GM21528 (cell line): ENCODE measurements around the gene SLC47A2.
"Not testable (repeated sequence)": the region's sequence is repeated elsewhere in the genome, so short reads cannot be mapped to it uniquely, and the experiment has no call there.

ENCODE experiments used
- ATAC-seq: cut with Tn5 transposase; IDR thresholded peaks from one replicate; pipeline ENCODE4 v1.9.1; 2021; ENCODE audit warnings: mild to moderate bottlenecking, moderate library complexity; ENCODE audit not compliant: unreplicated experiment, low FRiP score

The SLC47A2 gene, protein sequence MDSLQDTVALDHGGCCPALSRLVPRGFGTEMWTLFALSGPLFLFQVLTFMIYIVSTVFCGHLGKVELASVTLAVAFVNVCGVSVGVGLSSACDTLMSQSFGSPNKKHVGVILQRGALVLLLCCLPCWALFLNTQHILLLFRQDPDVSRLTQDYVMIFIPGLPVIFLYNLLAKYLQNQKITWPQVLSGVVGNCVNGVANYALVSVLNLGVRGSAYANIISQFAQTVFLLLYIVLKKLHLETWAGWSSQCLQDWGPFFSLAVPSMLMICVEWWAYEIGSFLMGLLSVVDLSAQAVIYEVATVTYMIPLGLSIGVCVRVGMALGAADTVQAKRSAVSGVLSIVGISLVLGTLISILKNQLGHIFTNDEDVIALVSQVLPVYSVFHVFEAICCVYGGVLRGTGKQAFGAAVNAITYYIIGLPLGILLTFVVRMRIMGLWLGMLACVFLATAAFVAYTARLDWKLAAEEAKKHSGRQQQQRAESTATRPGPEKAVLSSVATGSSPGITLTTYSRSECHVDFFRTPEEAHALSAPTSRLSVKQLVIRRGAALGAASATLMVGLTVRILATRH

DNA sequence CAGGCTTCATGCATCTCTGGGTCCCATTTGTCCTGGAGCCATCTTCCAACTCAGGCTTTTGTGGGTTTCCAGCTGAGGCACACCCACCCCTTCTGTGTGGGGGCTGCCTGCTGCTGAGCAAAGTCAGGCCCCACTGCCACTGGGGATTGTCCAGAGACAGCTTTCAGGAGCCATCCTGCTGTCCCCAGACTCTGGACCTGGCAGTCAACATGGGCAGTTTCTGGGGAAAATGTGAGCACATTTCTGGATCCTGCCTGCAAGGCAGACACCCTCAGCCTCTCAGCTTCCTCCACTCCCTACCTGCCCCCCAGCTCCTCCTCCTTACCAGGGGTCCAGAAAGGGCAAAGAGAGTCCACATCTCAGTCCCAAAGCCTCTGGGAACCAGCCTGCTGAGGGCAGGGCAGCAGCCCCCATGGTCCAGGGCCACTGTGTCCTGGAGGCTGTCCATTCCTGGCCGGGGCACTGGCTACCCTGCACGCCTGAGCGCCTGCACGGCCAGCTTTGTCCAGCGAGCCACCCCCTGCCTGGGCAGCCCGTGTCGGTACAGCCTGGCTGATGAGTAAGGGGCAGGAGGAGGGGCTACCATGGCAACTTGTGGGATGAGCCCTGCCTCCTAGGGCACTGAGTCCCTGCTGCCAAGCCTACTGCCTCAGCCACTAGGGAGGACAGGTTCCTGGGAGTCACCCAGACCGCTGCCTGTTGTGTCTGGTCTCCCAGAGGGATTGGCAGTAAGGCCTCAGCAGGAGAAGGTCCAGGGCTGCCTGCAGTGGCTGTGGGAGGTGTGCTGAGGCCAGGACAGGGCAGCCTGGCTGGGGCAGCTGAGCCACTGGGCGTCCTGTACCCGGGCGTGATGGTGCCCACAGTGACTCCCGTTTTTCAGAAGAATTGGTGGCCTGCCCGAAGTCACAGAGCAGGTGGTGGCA is at the start of gene SLC47A2:
SLC47A2 (minus strand) TSS at position 477 of the 923 bp plus-strand sequence; CDS start at position 448, 29 bp downstream.
- ATAC-seq: no peak

DNA sequence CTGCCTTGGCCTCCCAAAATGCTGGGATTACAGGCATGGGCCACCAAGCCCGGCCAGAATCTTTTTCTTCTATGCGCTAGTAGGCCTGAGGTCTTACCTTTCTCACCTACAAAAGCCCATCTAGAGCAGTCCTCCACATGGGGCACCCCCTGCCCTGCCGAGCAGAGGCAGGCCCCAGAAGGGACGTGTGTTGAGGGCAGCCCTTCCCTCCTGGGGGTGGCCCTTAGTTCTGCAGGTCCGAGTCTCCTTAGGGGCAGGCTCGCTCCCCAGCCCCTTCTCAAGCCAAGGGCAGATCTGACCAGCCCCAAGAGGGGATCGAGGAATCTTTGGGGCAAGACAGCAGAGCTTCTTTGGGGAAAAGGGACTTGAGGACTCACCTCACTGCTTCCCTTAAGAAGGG is 49.6 kb upstream of the SLC47A2 start:
- no peak for ATAC-seq

DNA sequence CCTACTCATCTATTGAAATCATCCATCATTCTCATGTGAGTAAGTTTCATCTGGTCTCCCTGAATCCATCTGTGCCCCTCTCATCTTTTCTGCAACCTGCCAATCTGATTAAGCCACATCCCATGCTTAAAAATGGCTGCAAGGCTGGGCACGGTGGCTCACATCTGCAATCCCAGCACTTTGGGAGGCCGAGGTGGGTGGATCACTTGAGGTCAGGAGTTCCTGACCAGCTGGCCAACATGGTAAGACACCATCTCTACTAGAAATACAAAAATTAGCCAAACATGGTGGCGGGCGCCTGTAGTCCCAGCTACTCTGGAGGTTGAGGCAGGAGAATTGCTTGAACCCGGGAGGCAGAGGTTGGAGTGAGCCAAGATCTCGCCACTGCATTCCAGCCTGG is 47.6 kb upstream of the SLC47A2 start:
- ATAC-seq: not testable (repeated sequence)

DNA sequence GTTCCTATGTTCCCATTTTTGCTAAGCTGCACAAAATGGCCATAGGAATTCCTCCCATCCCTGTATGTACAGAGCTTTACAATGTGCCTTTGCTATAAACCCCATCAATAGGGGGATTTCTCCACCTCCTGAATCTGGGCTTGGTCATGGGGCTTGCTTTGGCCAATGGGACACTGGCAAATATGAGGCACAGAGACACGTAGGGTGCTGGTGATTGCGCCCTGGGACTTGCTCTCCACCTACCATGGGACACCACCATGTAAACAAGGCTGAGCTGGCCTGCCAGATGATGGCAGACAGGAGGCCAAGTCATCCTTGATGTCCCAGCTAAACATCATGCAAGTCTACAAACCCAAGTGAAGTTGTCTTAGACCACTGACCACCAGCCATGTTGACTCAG is 47.0 kb upstream of the SLC47A2 start:
- no peak for ATAC-seq

DNA sequence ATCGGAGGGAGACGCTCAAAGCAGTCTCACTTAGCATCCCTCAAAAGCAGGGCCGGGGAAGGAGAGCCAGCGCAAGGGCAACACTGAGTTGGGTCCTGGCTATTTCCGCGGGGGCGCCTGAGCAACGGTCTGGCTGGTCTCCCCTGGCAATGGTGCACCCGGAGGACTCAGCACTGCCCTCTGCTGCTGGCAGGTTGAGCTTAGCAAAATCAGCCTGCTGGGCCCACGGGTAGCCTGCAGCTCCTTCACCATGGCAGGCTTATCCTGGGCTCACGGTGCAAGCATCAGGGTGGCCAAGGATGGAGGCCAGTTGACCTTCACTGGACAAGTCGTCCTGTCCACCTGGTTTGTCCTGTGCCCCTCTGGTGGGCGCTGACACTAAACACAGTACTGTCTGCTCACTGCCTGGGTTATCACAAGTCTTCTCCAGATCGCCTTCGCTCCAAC is 46.2 kb upstream of the SLC47A2 start:
- no peak for ATAC-seq

DNA sequence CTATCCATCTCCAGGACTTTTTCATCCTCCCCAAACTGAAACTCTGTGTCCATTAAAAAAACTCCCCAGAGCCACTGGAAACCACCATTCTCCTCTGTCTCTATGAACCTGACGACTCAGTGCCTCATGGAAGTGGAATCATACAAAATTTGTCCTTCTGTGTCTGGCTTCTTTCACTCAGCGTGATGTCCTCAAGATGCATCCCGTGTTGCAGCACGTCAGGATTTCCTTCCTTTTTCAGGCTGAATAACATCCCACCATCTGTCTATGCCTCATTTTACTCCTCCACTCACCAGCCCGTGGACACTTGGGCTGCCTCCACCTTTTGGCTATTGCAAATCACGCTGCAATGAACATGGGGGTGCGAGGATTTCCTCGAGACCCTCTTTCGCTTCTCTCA is 44.4 kb upstream of the SLC47A2 start:
- no peak for ATAC-seq

DNA sequence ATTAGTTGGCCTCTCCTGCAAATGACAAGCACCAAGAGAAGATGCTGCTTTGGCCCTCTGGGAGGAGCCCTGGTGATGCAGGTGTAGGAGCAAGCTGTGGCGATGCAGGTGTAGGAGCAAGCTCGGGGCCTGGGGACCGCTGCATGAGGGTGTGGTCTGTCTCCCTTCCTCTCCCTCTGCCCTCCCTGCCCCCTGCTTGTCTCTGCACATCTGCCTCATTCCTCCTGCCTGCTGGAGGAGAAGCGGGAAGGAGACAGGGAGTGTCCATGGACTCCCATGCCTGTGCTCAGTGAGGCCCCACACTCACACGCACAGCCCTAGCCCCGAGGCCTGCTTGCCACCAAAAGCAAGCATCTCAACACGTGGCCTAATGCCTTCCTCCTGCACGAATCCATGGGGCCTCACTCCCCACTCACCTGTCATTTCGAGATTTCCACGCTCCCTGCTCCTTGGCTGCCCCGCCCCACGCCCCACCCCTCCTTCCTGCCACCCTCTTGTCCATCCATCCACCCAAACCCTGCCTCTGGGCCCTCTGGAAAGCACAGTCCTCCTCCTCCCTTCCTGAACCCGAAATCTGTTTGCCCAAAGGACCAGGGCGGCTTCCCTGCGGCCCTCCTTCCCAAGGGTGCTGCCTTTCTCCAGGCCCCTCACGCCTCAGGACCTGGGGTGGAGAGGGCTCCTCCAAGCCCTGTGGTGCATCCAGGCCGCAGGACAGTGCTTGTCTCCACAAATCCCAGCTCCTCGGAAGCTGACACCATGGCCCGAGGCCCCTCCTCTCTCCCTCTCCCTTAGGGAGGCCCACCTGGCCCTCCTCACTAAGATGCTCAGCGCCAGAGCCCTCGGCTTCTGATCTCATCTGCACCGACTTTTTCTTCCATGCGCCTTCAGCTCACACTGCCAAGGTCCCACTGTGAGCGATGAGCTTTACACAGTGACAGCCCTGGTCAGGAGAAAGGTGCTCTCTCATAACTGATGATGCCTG is 43.5 kb upstream of the SLC47A2 start:
- no peak for ATAC-seq

DNA sequence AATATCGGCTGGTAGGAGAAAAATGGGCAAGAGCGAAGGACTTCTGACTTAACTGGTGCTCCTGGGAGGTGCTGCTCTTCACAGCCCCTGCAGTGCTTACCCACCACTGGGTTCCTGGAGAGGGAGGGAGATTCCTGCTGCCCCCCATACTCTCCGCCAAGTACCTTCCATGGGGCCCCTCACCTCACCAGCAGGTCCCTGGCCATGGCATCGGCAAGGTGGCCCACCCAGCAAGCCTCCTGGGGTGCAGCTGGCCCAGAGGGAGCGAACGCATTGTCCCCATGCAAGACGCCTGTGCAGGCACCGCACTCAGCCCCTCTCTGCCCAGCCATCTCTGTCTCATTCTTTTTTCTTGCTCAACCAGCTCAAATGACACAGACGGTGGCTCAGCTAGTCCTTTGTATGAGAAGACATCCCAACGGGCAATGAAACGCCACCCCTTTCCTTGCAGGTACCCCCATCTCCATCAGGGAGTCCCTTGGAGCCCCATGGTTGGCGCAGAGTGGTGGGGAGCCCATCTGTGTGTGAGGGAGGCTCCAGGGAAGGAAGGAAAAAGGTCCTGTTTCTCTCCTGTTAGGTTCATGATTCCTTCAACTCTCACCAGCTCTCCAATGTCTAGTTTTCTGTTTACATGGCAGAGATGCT is 41.3 kb upstream of the SLC47A2 start:
- ATAC-seq: no peak

DNA sequence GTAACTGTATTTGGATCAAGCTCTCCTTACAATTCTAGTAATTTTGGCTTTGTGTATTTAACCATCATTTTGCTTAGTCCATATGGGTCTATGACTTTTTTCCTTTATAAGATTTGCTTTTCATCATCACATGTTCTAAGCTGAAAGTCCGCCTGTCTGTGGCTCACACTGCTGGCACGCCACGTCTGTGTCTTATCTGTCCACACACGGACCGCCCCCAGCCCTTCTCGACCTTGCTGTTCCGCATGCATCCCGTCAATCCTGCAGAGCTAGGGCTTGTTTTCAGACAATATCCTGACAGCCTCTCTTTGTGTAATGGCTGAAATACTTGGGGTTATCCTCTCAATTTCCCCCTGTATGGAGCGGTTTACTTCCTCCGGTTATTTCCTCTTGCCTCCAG is 40.2 kb upstream of the SLC47A2 start:
- ATAC-seq: no peak

DNA sequence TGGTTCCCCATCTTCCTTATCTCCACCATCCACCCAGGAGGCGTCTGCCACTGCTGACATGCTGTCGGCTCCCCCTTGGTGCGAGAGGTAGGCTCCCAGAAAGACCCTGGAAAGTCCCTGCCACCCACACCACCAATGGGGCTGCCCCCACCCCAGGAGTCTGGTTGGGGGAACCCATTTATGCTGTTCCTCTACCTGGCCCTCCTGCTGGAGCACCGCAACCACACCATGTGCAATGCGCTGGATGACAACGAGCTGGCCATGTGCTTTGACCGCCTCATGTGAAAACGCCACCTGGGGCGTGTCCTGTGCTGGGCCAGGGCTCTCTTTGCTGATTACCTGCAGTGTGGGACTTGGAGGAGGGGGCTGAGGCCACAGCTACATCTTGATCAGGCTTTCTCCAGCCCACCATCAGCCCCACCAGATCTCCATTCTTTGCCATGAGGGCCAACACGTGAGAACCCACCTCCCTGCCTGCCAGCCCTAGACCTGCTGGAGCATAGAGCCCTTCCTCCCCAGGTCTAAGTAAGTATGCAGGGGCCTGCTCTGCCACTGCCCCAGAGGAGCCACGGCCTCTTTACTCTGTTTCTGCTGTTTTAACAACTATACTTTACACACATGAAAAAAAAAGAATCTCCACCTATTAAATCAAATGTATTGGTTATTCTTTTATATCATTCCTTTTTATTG is 39.6 kb upstream of the SLC47A2 start:
- ATAC-seq: no peak

DNA sequence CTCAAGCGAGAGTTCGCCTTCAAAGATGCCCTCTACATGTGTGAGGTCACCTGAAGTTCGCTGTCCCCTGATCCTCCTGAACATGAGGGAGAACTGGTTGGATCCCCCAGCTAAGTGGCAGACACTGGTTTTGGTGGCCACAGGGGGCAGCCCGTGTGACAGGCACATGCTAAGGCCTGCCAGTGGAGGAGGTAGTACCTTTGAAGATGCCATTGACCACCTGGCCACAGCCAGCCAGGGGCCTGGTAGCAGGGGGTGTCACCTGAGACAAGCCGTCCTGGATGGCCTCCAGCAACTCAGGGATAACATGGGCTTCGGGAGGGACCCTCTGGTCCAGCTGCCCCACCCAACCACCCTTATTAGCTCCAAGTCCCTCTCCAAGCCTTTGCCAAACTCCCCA is 39.0 kb upstream of the SLC47A2 start:
- no peak for ATAC-seq

DNA sequence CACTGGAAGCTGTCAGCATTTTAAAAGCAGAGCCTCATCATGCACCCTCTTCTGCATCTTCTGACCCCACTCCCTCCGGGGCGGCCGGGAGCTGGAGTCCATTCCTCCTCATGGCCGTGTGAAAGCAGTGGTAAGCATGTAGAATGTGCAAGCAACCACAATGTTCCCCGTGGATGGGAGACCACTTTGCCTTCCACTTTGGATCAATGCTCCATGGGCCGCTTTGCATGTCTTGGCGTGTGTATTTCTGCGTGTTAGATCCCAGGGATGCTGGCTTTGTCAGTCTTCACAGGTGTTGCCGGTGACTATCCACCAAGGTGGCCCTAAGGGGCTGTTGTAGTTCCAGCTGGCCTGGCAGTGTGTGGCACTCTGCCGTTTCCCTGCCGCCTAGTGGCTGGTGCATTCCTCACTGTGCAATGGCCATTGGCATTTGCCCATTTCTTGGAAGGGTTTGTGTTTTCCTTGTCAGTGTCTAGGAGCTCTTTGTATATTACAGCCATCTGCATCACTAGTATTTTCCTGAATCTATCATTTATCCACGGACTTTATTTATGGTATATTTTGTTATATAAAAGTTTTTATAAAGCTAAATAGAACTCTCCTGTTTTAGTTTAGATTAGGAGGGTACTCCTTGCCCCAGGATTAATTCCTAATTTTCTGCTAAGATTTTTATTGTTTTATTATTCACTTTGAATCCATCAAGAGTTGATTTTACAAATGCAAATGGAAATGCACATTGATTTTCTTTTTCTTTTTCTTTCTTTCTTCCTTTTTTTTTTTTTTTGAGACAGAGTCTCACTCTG is 37.5 kb upstream of the SLC47A2 start:
- no peak for ATAC-seq

DNA sequence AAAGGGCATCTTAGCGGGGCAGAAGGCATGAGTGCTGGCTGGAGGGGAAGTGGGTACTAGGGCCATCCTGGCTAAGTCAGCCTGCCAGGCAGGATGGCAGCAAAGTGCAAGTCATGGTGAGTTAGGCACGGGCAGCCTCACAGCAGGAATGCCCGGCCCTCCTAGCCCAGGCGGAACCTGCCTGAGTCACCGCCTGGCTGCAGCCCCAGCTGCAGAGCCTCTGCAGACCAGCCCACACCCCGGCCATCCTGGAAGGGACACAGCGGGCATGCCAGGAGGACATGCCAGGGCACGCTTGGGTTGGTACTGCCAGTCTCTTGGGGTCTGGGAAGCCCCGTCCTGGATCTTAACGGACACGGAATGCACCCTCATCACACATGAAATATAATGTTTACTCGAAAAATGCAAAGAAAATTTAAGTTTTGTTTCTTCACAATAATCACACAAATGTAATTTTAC is 36.7 kb upstream of the SLC47A2 start:
- ATAC-seq: no peak

DNA sequence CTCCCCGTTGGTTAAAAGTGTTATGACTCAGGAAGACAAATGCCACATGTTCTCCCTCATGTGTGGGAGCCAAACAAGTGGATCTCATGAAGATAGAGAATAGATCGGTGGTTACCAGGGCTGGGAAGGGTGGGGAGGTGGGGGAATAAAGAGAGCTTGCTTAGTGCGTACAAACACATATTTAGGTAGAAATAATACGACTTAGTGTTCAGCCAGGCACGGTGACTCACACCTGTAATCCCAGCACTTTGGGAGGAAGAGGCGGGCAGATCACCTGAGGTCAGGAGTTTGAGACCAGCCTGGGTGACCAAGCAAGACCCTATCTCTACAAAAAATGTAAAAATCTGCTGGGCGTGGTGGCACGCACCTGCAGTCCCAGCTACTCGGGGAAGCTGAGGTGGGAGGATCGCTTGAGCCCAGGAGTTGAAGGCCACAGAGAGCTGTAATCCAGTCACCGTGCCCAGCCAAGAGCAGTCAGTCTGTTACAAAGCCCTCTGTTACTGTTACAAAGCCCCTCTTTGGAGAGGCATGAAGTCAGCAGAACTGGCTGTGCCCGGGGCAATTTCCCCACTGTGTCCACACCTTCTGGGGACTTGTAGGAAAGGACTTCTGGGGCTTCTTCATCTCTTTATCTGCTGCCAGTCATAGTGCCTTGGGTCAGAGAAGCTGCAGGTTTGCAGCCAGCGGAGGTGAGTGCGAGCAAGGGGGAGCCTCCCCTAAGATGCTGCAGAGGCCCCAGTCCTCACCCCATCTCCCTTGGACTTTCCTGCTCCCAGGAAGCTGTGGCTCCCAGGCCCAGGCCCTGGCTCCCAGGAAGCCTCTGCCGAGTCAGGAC is 36.0 kb upstream of the SLC47A2 start:
- no peak for ATAC-seq

DNA sequence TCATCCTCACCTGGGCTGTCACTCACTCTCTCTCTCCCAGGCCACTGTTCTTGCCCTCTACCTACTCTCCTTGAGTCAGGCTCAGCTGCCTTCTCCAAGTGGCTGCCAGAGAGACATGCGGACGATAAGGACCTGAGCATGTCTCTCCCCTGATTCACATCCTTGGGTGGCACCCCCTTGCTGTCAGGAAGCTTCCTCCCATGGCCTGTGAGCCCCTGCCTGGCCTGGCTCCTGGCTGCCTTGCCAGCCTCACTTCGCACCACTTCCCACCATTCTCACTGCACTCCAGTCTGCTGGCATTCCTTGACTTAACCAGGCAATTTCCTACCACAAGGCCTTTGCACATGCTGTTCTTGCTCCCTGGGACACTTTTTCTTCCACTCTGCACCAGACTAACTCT is 34.5 kb upstream of the SLC47A2 start:
- ATAC-seq: no peak

DNA sequence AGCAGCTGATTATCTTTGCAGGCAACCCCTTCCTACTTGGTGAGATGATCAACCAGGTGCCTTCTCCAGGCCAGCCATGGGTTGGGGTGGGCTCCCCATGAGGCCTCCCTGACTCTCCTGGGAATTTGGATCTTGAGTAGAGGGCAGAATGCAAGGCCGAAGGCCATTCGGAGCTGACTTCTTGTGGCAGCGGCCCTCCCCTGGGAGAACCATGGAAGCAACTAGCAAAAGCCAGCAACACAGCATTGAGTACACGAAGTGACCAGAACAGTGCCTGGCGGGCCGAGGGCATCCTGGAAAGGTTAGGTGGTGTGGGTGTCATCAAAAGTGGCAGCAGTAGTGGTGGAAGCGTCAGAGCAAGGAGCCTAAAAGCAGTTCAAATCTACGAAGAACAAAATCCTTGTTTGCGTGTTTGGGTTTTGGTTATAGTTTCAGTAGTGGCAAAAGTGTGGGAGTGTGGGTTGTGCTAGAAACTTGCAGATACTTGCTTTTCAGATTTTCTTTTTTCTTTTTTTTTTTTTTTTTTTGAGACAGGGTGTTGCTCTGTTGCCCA is 33.7 kb upstream of the SLC47A2 start:
- no peak for ATAC-seq

DNA sequence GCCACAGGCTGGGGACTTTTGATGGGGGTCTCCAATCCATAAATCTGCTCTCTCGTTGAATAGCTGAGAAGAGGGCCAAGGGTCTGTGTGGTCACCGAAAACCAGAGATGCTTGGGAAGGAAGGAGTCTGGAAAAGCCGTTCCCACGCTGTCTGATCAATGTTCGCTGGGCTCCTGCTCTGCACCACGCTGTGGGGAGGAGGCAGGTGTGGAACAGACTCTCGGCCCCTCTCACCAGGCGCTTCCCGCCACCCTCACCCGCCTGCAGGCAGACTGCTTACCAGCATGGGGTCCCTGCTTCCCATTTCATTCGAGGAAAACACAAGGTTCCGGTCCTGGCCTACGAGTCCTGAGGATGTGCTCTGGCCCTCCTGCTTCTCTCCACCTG is 32.4 kb upstream of the SLC47A2 start:
- ATAC-seq: no peak
